Hematopoietic multipotent progenitor cell treated with erythropoietin and hydrocortisone succinate and interleukin-3 and kit ligand, for 17 days (in vitro differentiated cells): ENCODE results near the gene L3MBTL2.
"Not testable (repeated sequence)": the region's sequence is repeated elsewhere in the genome, so short reads cannot be mapped to it uniquely, and the experiment has no call there.

Experiments
- DNase-seq: peaks from one replicate; pipeline ENCODE4 v3.0.0-alpha.2; 2015; ENCODE audit warnings: low spot score

Gene L3MBTL2

DNA sequence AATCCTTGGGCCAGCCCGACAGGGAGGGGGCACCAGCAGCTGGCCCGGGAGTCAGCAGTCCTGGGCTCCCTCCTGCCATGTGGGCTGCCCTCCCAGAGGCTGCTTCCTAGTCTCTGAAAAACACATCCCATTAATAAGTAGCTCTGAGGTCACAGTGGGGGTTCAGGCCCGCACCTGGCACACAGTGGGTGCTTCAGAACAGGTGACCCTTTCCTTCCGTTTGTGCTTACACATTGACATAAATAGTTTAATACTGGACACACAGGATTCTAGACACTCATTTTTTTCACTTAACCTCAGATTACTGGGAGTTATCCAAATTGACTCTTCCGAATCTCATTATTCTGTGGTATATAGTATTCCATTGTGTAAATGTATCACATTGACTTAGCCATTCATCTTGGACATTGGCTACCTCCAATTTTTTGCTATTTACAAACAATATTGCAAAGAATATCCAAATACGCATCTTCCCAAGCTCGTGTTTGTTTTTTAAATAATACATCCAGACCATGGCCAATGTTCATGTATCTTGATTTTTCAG lies 36.1 kb downstream of the L3MBTL2 start:
- no peak for DNase-seq

DNA sequence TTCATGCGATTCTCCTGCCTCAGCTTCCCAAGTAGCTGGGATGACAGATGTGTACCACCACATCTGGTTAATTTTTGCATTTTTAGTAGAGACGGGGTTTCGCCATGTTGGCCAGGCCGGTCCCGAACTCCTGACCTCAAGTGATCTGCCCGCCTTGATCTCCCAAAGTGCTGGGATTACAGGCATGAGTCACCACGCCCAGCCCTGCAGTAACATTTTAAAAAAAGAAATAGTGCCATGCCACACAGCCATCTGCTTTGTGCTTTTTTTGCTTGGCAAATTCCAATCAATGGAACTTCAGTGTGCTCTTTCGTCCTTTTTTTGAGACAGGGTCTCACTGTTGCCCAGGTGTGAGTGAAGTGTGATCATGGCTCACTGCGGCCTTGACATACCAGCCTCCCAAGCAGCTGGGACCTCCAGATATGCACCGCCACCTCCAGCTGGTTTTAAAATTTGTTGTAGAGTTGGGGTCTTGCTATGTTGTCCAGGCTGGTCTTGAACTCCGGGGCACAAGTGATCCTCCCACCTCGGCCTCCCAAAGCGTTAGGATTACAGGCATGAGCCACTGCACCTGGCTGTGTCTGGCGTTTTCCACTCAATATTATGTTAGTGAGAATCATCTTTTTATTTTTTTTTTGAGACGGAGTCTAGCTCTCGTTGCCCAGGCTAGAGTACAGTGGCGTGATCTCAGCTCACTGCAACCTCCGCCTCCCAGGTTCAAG lies 37.4 kb downstream of the L3MBTL2 start:
- DNase-seq: no peak

DNA sequence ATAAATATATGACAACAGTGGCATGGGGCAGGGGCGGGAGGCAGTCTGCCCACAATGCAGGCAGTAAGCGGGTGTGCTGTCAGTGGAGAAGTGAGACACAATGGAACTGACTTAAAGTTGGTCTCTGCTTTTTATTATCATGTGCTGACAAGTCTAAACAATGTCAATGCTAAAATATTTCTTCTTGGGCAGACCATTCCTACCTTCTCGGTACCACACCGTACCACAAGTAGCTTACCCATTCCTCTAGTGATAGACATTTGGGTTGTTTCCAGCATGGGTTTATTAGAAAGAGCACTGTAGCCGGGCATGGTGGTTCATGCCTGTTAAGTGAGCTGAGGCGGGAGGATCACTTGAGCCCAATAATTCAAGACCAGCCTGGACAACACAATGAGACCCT lies 38.2 kb downstream of the L3MBTL2 start:
- DNase-seq: no peak

DNA sequence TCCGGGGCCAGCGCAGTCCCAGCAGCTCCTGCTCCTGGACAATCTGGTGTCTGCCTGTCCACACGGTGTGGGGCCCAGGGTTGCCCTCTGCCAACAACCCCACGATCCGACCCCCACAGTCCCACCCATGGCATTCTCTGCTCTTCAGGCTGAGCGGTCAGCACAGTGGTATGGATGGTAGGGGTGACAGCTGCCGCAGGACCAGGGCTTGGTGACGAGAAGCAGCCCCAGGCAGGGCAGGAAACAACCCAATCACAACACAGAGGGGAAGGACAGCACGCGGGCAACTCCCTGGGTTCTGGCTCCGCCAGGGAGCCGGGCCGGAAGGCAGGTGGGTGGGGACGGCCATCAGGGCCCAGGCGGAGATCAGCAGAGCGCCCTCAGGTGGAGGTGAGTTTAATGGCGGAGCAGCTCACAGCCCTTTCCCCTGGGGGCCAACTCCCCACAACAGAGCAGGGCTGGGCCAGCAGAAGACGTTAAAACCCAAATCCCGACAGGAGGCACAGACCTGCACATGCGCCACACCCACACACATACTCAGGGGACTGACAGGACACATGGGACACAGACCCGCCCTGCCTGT lies 40.9 kb downstream of the L3MBTL2 start:
- DNase-seq: no peak

DNA sequence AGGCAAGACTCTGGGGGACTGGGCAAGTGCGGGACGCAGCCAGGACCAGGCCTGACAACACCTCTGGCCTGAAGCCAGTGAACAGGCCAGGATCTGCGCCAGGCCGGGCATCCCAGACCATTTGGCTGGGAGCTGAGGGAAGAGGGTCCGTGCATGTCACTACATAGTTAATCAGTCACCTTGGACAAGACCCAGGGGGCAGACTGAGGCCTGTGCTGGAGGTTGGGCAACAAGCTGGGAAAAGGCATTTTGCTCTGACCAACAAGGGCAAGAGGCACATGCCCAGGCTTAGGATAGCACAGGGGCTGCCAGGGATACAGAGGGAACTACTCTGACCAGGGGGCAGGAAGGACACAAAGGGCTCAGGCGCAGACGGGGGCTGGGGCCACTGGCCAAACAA lies 42.6 kb downstream of the L3MBTL2 start:
- DNase-seq: no peak

DNA sequence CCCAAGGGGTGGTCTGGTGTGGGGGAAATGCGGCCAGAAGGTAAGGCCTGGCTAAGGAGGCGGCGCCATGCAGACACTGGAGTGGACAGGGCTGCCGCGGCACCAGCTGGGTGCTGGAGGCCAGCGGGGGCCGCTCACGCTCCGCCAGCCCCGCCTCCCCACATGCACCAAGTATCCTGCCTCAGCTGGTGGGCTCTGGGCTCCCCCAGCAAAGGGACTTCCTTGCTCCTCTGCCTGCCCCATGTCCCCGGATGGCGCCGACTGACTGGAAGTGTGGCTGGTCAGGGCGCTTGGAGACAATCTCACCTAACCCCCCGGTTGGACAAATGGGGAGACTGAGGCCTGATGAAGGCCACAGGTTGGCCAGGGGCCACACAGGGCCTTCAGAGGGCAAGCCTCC lies 43.2 kb downstream of the L3MBTL2 start:
- DNase-seq: no peak

DNA sequence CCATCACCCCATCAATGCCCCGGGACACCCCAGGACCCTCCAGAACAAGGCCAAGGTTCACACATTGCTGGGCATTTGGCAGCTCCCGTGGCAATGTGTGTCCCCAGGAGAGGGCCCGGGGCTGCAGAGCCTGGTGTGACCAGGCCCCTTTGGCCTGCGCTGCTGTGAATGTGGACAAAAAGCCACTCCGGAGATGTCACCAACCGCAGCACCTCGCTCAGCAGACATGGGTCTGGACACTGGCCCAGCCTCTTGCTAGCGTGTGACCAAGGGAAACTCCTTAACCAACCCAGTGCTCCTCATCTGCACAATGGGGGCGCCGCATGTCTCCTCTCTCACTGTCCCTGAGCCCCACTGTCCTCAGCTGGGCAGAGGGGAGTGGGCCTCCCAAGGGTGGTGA lies 43.6 kb downstream of the L3MBTL2 start:
- DNase-seq: no peak

DNA sequence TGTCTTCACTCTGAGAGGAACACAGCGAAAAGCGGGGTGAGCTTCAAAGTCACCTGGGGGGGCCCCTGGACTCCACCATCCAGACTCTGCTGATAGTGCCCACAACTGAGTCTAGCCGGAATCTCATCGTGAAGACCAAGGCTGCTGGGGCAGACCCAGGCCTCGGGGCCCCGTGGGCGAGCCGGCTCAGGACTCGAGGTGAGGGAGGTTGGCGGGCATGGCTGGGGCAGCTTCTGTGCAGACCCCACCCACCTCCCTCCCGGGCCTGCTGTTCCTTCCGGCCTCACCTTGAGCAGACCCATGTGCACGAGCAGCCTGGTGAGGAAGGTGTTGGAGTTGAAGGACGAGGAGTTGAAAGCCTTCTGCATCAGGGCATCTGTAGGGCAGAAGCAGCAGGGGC lies 44.3 kb downstream of the L3MBTL2 start:
- DNase-seq: no peak

DNA sequence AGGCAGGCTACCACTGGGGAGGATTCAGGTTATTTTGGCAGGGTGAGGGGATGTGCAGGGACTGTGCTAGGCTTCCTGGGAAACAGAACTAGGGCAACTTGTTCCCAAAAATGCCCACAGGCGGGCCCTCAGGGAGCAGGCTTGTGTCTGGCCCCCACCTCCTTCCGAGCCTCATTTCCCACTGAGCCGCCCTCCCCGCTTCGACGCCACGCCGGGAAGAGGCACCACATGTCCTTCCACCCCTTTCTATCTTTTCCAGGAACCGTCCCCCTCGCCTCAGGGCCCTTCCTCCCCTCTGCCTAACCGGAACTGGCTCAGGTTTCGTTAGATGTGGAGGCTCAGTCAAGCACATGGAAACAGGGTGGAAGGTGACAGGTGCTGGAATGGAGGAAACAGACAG lies 45.0 kb downstream of the L3MBTL2 start:
- no peak for DNase-seq

DNA sequence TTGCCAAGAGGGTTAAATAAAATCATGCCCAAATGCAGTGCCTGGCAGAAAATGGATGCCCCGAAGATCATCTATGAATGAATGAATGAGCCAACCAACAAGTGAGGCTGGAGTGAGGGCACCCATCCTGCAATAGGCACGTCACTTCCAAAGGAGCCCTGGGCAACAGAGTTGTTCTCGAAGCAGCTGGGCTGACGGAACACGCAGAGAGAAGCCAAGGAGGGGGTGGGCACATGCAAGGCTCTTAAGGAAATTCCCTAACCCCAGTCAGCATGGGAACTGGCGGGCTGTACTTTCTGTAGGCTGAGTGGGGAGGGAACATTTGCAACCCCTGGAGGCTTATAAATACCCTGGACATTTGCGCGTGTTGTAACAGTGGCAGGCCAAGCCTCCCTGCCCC lies 47.3 kb downstream of the L3MBTL2 start:
- no peak for DNase-seq

DNA sequence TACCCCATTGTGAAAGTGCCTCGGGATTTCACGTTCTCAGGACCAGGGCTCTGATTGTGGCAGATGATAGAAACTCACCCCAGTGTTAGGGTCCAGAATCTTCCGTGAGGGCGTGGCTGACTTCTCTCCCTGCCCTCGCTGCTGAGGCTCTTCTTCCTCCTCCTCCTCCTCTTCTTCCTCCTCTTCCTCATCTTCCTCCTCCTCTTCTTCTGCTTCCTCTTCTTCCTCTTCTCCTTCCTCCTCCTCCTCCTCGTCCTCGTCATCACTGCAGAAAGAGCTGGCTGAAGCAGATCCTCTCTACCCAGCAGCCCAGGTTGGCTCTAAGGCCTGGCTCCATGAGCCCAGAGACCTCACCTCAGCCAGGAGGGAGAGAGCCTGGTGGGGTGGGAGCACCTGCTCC lies 49.1 kb downstream of the L3MBTL2 start:
- DNase-seq: no peak

DNA sequence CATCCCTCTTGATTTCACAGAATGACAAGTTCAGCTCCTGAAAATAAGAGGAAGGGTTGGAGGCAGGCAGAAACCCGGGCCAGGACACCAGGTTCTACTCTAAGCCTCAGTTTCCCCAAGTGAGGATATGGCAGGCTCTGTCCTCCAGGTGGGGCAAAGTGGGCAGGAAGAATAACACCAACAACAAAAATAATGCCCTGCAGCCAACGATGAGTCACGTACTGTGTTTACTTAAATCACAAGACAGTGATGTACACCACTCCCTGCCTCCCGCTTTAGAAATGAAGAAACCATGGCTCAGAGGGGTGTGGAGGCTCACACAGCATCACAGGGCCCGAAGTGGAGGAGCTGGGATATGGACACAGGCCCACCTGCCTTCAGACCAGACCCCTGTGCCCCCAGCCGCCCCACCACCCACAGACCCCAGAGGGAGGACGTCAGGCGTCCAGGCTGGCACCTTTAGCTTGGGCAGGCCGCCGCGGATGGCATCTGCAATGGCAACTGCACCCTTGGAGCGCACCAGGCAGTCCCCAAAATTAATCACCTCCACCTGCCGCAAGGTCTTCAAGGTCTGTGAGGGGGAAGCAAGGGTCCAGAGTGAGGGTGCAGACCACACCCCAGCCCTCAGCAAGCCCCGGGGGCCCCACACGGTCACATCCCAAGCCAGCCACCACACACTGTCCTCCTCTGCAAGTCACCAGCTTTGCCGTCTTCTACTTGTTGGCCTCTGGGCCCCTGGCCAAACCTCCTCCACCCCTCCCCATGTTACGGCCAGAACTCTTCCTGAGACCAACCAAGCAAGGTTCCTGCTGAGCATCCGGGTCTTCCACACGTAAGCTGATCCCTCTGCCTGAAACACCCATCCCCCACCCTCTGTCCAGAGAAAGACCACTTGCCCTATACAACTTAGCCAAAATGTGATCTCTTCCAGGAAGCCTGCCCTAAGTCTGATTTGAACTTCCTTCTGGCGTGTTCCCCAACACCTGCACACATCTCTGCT lies 51.4 kb downstream of the L3MBTL2 start:
- no peak for DNase-seq

DNA sequence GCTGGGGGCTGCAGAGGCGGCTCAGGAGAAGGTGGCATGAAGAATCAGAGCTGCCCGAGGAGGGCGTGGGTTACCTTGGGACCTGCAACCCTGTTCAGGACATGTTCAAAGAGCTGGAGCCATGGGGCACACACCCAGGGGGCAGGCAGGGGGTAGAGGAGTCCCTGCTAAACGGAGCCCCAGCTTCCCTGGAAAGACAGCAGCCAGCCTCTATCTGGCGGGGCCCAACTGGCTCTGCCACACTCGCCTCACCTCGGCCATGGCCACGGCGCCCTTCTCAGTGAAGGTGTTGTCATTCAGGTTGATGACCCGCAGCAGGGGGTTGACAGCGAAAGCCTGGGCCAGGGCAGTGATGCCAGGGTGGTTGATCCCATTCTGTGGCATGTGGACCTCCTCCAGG lies 52.6 kb downstream of the L3MBTL2 start:
- no peak for DNase-seq

DNA sequence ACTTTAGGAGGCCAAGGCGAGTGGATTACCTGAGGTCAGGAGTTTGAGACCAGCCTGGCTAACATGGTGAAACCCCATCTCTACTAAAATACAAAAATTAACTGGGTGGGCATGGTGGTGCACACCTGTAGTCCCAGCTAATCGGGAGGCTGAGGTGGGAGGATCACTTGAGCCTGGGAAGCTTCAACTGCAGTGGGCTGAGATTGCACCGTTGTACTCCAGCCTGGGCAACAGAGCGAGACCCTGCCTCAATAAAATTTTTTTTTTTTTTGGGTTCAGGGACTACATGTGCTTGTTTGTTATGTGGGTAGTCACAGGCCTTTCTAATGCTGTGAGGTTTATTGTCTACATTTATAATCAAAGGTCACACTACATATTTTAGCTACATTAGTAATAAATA lies 54.6 kb downstream of the L3MBTL2 start:
- not testable (repeated sequence) for DNase-seq

DNA sequence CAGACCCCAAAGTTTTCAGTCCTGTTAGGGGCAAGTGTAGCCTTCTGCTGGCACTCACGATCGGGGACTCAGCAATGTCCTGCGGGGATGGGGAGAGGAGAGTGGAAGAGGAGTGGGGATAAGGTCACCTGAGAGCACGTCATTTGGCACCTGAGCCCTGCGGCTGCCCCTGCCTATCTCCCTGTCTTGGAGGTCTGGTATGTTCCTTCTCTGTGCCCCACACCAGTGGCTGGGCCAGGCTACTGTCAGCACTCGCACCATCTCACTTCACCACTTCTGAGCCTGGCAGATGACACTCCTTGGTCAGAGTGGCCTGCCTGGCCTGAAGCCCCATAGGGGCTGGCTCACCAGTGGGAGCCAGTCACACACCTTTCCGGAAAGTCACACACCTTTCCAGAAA lies 55.8 kb downstream of the L3MBTL2 start:
- no peak for DNase-seq

DNA sequence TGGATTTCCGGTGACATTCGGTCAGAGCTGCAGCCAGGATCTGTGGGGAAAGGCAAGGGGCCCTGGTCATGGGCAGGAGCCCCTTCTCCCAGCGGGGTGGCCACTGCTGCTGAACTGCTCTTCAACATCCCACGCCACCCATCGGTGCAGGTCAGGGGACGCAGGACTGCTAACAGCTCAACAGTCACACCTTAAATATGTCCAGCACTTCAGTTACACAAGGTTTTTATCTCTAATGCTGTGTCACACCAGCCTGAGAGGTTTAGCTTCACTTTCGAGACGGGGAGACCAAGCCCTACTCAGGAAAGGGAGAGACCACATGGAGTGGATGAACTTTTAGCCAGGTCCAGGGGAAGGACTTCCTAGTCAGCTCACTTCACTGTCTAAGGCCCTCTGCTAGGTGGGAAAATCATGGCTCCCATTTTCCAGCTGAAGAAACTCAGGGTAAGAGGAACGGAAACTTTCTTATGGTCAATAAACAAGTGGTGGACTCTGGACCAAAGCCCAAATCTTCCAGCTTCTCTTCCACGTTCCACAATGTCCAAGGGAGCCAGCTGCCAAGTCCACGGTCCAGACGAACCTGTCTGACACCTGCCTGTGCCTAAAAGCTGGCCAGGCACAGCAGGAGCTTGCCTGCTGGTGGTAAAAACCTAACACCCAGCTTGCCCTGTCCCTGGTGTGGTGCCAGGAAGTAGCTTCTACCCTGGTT lies 56.6 kb downstream of the L3MBTL2 start:
- DNase-seq: no peak

DNA sequence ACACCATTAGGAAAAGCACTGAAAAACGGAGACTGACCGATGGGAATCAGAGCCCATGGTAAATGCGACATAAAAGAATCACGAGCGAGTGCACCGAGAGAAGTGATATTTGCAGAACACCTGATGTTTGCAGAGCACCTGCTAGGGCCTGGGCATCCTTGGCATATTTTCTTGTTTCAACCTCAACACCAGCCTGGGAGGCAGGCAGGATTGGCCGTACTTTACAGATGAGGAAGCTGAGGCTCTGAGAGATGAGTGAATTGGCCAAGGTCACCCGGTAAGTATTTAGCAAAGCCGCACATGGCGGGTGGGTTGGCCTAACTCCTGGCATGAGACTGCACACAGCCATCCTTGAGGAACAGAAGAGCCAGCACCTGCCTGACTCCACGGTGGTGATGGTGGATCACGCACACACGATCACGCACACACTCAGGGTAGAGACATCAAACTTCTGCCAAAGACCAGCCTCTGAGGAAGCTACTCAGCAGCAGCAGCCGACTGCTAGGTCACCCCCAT lies 57.2 kb downstream of the L3MBTL2 start:
- DNase-seq: no peak

DNA sequence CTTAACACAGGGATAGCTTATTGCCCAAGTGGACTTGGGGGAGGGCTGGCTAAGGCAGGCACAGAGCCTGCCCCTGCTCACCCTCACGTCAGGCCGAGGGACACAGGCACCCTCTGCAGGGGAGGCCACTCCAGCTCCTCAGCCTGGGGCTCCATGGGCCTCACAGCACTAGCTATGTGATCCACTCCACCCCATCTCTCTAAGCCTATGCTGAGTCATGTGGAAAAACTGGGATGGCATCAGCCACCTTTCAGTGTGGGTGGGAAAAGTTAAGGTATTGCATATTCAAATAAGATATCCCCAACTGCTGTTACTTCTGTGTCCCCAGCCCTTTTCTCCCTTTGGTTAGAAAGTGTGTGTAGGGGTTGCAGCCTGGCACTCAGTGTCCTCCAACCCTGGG lies 58.6 kb downstream of the L3MBTL2 start:
- no peak for DNase-seq

DNA sequence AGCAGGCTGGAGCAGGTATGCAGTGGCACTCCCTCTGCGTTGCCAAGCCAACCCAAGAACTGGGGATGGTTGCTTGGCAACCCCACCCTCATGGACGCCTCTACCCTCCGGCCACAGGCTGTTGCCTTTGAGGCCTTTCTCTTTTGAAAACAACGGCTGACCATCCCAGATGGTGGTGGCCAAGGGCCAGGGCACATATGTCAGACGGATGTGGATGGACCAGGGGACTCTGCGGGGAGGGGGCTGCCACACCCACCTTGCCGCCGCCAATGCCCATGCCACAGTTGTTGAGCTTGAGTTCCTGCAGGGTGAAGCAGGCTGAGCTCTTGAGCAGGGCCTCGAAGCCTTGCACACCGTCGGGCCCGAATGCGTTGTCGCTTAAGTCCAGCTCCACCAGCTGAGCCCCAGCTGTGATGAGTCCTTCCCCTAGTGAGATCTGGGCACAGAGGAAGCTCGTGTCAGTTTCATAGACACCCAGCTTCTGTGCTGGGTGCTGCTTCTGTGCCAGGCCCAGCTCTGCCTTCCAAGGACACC lies 59.4 kb downstream of the L3MBTL2 start:
- no peak for DNase-seq

DNA sequence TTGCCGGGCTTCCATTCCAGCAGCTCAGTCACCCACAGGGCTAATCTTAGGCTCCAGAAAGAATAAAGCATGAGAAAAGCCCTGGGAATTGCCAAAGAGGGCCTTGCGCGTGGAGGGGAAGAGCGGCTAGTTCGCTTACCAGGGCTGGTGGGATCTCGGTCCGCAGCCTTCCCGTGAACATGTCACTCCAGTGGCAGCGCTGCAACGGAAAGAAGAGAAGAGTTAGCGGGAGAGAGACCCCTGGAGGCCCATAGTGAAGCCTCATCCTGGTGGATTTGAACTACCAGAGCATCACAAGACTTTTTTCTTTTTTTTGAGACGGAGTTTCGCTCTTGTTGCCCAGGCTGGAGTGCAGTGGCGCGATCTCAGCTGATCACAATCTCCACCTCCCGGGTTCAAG lies 62.8 kb downstream of the L3MBTL2 start:
- no peak for DNase-seq

DNA sequence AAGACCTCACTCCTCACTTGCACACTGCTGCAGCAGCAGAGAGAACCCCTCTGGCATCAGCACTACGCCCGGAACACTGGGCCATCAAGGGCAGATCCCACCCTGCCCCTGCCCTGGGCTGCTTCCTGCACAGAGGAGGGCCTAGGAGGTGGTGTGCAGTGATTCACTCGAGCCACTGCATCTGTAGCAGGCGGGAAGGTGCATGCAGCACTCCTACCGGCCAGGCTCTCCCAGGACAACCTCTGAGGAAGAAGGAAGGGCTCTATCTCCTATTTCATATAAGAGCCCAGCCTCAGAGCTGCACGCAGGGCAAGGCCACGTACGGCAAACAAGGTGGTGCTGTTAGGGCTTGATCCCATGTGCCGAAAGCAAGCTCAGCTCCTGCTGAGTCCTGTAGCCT lies 66.7 kb downstream of the L3MBTL2 start:
- DNase-seq: no peak

DNA sequence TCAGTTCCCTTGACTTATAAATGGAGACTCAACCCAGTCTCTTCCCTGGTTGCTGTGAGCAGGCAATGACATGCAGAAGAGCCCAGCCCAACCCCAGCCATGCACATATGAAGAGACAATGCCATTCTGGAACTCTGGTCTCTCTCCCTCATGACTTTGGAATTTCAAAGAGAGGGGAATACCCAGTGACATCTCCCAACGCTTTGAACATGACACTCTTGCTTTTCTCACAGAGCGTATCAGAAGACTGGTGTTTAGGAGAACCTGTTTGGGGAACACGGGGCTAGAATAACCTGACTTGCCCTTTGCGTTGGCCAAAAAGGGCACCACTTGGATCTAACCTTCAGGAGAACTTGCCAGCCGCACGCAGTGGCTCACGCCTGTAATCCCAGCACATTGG lies 68.0 kb downstream of the L3MBTL2 start:
- DNase-seq: no peak
